Parathyroid adenoma (tissue), 2 donors: ENCODE measurements around the gene SLC47A2.

ENCODE experiments used
- H2AFZ ChIP-seq: fragments of 300-600 bp; sonication (generic); one replicate; pipeline ENCODE4 v1.7.0; 2017; ENCODE audit warnings: antibody characterized with exemption, mild to moderate bottlenecking
- H3K27ac ChIP-seq: fragments of 300-600 bp; sonication (generic); one replicate; pipeline ENCODE4 v1.7.0; 2017
- H3K27me3 ChIP-seq: fragments of 300-600 bp; sonication (generic); one replicate; pipeline ENCODE4 v1.7.0; 2017; ENCODE audit warnings: low read length; ENCODE audit not compliant: control insufficient read depth, insufficient read depth
- H3K36me3 ChIP-seq: fragments of 300-600 bp; sonication (generic); one replicate; pipeline ENCODE4 v1.7.0; 2017; ENCODE audit warnings: low read length; ENCODE audit not compliant: control insufficient read depth, insufficient read depth
- H3K4me1 ChIP-seq: fragments of 300-600 bp; sonication (generic); one replicate; pipeline ENCODE4 v1.7.0; 2017; ENCODE audit warnings: control low read depth
- H3K4me2 ChIP-seq: fragments of 300-600 bp; sonication (generic); one replicate; pipeline ENCODE4 v1.7.0; 2017; ENCODE audit warnings: low read length
- H3K4me3 ChIP-seq: fragments of 300-600 bp; sonication (generic); one replicate; pipeline ENCODE4 v1.7.0; 2017; ENCODE audit warnings: low read depth, low read length
- H3K79me2 ChIP-seq: fragments of 300-600 bp; sonication (generic); one replicate; pipeline ENCODE4 v1.7.0; 2017; ENCODE audit warnings: control low read depth
- H3K9ac ChIP-seq: fragments of 300-600 bp; sonication (generic); one replicate; pipeline ENCODE4 v1.7.0; 2017; ENCODE audit warnings: mild to moderate bottlenecking
- H3K9me3 ChIP-seq: fragments of 300-600 bp; sonication (generic); one replicate; pipeline ENCODE4 v1.7.0; 2017; ENCODE audit warnings: low read length; ENCODE audit not compliant: control insufficient read depth
- TF ChIP-seq, protein P1 (sequence below): fragments of 300-600 bp; sonication (generic); IDR thresholded peaks from one replicate; pipeline ENCODE4 v1.7.0; 2017; ENCODE audit warnings: antibody characterized with exemption, mild to moderate bottlenecking
- donor health status: primary hyperparathyroidism.

The SLC47A2 gene

DNA sequence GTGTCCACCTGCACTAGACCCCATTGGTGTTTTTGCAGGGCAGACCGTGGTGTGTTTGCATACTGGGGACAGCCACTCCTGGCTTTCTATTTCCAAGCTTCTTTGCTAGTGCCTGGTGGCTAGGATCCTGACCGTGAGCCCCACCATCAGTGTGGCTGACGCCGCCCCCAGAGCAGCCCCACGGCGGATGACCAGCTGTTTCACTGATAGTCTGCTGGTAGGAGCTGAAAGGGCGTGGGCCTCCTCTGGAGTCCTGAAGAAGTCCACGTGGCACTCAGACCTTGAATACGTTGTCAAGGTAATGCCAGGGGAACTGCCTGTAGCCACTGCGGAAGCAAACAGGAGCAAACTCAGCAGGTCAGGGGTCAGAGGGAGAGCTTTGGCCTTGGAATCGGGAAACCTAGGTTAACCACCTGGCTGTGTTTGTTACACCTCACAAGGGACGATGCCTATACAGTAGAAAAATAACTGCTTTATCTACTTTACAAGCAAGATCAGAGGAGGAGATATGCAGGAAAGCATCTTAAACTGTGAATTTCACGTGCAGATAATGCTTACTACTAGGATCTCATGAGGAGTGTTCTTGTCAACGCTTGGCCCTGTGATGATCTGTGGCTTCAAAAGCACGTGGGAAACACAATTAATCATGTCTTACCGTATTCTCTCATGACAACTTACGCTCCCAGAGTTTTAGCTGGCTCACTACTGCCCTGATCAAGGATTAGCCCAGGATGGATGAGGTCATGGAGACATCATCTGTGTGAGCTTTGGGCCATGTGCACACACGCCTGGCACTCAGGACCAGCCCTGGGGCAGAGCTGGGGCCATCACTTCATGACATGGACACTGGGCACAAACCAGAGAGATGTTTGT, 37.6 kb downstream of the SLC47A2 start:
- no peaks in the 10 kb centered on the region for H3K36me3 ChIP-seq
- H3K9me3 ChIP-seq: no peaks in the 10 kb centered on the region
- H3K4me1 ChIP-seq: no peaks in the 10 kb centered on the region
- H3K27me3 ChIP-seq: no peaks in the 10 kb centered on the region
- TF ChIP-seq, protein P1, sequence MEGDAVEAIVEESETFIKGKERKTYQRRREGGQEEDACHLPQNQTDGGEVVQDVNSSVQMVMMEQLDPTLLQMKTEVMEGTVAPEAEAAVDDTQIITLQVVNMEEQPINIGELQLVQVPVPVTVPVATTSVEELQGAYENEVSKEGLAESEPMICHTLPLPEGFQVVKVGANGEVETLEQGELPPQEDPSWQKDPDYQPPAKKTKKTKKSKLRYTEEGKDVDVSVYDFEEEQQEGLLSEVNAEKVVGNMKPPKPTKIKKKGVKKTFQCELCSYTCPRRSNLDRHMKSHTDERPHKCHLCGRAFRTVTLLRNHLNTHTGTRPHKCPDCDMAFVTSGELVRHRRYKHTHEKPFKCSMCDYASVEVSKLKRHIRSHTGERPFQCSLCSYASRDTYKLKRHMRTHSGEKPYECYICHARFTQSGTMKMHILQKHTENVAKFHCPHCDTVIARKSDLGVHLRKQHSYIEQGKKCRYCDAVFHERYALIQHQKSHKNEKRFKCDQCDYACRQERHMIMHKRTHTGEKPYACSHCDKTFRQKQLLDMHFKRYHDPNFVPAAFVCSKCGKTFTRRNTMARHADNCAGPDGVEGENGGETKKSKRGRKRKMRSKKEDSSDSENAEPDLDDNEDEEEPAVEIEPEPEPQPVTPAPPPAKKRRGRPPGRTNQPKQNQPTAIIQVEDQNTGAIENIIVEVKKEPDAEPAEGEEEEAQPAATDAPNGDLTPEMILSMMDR: no peak
- no peak overlapping the region for H3K27ac ChIP-seq
- H3K4me2 ChIP-seq: no peak overlapping the region
- no peak overlapping the region for H3K4me3 ChIP-seq
- no peak overlapping the region for H3K9ac ChIP-seq
- no peaks in the 10 kb centered on the region for H3K79me2 ChIP-seq
- H2AFZ ChIP-seq: no peak overlapping the region

DNA sequence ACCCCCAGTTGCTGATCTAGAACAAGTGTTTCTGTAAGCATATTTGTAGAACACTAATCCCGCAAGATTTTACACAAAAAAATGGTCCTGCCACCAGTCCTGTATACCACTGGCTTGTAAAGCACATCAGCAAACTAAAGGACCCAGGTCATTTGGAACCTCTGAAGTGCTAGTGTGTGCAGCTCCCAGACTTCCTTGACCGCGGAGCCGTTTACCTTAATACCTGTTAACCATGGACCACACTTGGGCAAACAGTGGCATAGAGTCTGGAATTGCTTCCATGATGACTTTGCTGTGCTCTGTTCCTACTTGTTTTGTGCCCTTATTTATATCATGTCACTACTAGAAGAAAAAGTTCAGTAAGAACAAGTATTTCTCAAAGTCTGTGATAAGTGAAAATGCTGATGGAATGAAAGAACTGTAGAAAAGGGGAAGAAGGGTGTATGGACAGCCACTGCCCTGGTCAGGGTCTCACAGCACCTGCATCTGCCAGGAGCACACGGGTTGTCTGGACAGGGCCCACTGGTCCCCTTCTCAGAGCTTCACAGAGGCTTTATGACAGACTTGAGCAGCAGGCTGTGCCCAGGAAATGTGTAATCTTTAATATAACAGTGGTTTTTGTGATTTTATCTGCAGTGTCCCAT, 38.5 kb downstream of the SLC47A2 start:
- TF ChIP-seq, protein P1: no peak
- Histone ChIP-seq H3K4me3 (no peak overlapping the region), H3K9me3 (no peaks in the 10 kb centered on the region), H3K4me2 (no peak overlapping the region), H3K27me3 (no peaks in the 10 kb centered on the region), H3K36me3 (no peaks in the 10 kb centered on the region), H2AFZ (no peak overlapping the region), H3K4me1 (no peaks in the 10 kb centered on the region), H3K27ac (no peak overlapping the region), H3K9ac (no peak overlapping the region), H3K79me2 (no peaks in the 10 kb centered on the region)

DNA sequence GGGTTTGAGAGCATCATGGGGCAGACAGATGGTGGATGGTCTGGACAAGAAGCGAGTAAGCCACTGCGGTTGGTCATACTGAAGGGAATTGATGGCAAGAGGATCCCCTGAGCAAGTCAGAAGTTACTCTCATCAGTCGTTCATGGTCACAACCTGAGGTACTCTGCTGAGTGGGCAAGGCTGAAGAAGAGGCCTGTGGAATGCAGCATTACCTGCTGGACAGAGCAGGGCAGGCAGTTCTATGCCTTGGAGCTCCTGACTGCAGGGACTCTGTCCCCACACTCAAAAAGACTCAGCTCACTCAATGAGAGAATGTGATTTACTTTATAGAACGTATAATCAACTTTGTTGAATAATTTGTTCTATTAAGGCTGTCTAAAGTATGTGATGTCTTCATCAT, 39.5 kb downstream of the SLC47A2 start:
- TF ChIP-seq, protein P1: no peak
- Histone ChIP-seq H3K9me3 (no peaks in the 10 kb centered on the region), H3K4me1 (peaks cover 4% of the 10 kb centered on the region), H3K4me2 (no peak overlapping the region), H3K27me3 (no peaks in the 10 kb centered on the region), H3K27ac (no peak overlapping the region), H3K79me2 (no peaks in the 10 kb centered on the region), H3K36me3 (no peaks in the 10 kb centered on the region), H3K4me3 (no peak overlapping the region), H2AFZ (no peak overlapping the region), H3K9ac (no peak overlapping the region)

DNA sequence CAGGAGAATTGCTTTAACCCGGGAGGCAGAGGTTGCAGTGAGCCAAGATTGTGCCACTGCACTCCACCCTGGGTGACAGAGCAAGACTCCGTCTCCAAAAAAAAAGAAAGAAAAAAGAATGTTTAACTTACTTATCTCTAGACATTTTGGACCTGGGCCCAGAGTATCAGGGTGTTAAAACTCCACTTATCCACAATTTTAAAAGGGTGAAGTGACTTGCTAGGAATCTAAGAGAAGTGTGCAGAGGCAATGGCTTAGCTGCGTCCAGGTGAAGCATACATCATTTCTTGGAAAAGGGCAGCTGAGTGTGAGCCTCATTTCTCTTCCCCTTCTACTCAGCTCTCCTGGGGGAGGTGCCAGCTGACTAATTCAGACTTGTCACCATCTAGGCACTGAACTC, 42.8 kb downstream of the SLC47A2 start:
- H3K9ac ChIP-seq: no peak overlapping the region
- H3K79me2 ChIP-seq: no peaks in the 10 kb centered on the region
- TF ChIP-seq, protein P1: no peak
- no peak overlapping the region for H2AFZ ChIP-seq
- H3K9me3 ChIP-seq: no peaks in the 10 kb centered on the region
- no peak overlapping the region for H3K4me3 ChIP-seq
- no peak overlapping the region for H3K4me2 ChIP-seq
- no peaks in the 10 kb centered on the region for H3K36me3 ChIP-seq
- H3K4me1 ChIP-seq: peaks cover 8% of the 10 kb centered on the region
- H3K27ac ChIP-seq: no peak overlapping the region
- H3K27me3 ChIP-seq: no peaks in the 10 kb centered on the region
